Activated CD4-positive, alpha-beta T cell treated with anti-CD3 and anti-CD28 coated beads, Interleukin-2, amount 50 U/mL, for 16 hours (primary cell): Measurements from ENCODE around the gene C6orf15.
A peak's percentile ranks its signal among the peaks of the same experiment; 100 is the strongest.

Experiments used
- DNase-seq: peaks from one replicate; pipeline ENCODE4 v3.0.0-alpha.2; 2020

The C6orf15 gene

GRCh38 chr6:31112478-31112877 is at the start of gene C6orf15:
Gene C6orf15, minus strand, starts transcription at chr6:31112575. Its CDS starts 20 bp downstream, at chr6:31112555.
- DNase-seq = no peak

- DNase-seq = no peak
Measured at GRCh38 chr6:31161216-31162126, 49.1 kb upstream of the C6orf15 start.

DNA sequence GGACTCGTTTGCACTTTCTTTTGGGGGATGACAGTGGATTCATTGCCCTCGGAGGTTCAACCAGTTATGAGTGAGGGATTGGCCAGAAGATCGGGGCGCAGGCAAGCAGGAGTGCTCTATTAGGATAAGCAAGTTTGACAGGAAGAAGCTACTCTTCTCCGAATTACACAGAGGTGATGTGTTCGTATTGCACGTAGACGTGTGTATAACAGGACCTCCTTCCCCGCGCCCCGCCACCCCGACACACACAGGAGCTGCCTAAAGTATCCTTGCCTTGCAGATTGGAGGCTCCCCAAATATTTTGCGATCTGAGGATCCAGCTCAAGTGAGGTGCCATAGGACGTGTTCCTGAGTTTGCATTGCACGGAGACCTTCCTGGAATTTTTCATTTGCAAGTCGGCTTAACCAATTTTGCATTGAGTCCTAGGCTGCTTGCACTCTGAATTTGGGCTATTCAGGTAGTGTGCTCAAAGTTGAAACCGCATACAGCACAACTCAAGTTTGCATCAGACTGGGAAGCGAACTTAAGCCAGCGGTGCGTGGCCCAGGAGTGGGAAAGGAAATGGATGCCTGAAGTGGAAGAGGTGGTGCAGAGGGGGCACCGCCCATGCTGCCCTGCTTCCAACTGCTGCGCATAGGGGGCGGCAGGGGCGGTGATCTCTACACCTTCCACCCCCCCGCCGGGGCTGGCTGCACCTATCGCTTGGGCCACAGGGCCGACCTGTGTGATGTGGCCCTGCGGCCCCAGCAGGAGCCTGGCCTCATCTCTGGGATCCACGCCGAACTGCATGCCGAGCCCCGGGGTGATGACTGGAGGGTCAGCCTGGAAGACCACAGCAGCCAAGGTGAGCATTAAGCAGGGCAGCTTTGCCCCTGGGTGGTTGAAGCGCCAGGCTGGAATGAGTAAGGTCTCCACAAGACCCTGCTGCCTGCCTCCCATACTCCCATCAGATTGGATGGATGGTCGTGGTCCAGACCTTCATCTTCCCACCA is 46.8 kb upstream of the C6orf15 start:
- peak; percentile 41 for DNase-seq

DNA sequence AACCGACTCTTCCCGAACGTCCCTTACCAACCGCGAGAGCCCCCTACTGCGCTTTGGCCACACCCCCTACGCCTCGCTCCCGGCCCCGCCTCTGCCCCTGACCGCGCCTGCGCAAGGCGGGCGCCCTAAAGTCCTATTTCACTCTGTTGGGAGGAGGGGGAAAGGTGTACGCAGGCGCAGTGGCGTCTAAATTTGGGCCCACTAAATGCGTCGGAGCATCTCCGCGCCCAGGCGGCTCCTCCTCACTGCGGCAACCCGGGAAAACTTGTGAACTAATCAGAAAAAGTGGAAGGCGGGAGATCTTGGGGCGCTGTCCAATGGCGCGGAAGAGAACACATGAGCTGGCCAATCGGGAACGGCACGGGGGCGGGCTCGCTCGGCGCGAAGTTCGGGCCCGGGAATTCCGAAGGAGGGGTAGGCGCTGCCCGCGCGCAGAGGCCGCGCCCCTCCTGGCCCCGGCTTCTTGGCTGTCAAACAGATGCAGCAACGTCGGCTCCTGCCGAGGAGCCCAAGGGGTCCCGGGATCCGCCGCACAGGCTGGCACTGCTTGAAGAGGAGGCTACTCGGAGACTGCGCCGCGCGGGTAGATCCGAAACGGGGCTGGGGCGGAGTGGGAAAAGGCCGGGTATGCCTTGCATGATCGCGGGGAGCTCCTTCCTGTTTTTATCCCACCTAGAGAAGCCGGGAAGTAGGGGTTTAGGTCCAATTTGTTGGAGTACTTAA is 45.9 kb upstream of the C6orf15 start, which contains the start of gene TCF19:
TCF19 (plus strand) TSS at position 450 of the 723 bp plus-strand sequence. CDS start 881 bp downstream, outside the sequence.
- DNase-seq = peak; percentile 100

DNA sequence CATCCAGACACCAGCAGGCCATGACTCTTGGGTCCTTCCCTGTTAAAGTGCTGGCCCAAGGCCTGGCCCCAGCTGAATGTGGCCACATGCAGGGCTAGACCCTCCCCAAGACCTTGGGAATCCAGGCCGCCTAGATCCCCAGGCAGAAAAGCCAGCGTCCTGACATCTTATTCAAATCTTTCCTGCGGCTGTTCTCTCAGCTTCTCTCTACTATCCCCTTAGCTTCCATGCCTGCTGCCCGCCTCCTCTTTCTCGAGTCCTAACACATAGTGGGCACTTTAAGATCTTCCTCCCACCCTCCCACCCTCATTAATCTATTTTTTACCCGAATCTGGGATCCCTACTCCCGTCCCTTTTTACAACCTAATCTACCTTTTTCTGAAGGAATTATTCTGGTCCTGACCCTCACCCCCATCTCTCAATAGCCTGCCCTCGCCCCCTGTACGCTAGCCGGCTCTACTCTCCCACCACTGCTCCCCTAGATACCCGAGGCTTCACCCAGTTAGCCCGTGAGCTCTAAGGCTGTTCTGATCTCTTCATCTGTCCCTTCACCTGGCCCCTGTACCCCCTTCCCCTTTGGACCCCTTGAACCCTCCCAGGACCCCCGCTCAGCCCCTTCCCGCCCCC is 45.3 kb upstream of the C6orf15 start, which contains the start of gene CCHCR1:
CCHCR1 (minus strand) TSS at position 290 of the 627 bp plus-strand sequence; CDS start at position 88, 202 bp downstream.
- DNase-seq = no peak

GRCh38 chr6:31156641-31157040 is 44.3 kb upstream of the C6orf15 start:
- DNase-seq = no peak

DNA sequence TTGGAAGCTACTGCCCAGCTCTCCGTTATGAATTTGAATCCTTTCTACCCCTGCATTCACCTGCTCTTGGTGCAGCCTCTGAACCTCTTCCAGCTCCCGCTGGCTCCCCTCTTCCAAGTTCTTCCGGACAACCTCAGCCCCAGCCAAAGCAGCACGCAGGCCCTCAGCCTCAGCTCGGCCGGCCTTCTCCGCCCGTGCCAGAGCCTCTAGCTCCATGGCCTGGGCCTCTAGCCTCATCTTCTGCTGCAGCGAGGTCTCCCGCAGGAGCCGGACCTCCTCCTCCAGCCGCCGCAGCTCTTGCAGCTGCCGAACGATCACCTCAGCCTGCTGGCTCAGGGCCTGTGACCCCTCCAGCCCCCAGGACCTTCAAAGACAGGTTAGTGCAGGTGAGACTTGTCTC is 42.1 kb upstream of the C6orf15 start:
- DNase-seq = no peak

DNA sequence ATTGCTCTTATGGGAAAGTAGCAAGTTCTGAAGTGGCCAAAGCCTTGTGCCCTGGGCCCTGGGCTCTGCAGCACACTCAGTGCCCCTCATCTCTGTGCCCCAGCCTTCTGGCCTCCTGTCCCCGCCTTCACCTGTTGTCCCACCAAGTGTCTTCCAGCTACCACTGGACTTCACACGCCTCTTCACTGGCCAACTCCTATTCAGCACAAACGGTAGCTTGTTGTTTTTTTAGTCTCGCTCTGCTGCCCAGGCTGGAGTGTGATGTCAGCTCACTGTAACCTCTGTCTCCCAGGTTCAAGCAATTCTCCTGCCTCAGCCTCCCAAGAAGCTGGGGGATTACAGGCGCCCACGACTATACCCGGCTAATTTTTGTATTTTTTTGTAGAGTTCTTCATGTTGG is 40.4 kb upstream of the C6orf15 start:
- no peak for DNase-seq

GRCh38 chr6:31149827-31150447 is 37.6 kb upstream of the C6orf15 start:
- DNase-seq = no peak

GRCh38 chr6:31145386-31145785 is 33.0 kb upstream of the C6orf15 start:
- DNase-seq = no peak

DNA sequence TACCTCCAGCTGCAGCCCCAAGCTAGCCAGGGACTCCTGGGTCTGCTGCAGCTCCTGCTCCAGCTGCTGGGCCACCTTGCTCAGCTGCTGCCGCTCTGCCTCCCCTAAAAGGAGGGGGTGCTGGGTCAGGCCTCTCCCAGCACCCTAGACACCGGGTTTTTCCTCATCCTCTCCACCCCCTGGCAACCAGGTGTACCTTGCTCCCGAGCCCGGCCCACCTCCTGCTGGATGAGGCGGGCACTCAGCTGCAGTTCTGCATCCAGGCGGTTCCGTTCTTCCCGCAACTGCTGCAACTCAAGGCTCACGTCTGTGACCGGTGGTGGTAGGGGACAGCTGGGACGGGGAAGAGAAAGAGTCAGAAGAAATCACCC is 32.6 kb upstream of the C6orf15 start:
- no peak for DNase-seq

DNA sequence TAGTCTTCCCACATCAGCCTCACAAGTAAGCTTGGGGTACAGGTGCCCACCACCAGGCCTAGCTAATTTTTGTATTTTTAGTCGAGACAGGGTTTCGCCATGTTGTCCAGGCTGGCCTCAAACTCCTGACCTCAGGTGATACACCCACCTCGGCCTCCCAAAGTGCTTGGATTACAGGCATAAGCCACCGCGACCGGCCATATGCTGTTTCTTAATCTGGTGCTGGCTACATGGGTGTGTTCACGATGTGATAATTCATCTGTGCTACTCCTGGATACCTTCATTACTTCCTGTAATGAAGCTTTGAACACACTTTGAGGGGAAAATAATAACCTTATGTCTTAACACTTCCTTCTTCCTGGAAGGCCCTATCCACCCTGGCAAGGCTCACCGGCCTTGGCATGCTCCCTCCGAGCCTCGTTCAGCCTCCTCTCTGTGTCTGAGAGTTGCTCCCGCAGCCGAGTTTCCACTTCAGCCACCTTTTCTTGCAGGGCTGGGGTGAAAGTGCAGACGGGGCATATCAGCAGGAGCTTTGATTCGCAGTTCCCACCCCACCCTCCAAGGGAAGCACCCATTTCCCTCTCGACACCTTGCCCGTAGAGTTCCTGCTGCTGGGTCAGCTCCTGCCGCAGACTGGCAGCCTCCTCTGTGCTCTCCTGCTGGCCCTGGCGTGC is 32.1 kb upstream of the C6orf15 start:
- no peak for DNase-seq

DNA sequence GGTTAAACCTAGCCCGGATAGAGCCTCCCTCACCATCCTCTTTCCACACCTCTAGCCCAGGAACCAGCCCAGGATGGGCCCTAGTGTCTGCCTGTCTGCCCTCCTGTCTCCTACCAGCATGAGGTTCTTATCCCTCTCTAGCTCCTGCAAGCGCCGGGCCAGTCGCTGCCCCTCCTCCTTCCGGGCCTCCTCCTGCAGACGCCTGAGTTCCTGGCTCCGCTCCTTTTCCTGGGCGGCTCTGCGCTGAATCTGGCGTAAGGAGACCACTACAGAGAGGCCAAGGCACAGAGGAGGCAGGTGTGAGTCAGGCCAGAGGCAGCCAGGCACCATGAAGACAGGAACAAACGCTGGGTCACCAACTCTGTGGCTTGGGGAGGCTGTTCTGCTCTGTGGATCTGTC is 30.8 kb upstream of the C6orf15 start:
- DNase-seq = no peak

DNA sequence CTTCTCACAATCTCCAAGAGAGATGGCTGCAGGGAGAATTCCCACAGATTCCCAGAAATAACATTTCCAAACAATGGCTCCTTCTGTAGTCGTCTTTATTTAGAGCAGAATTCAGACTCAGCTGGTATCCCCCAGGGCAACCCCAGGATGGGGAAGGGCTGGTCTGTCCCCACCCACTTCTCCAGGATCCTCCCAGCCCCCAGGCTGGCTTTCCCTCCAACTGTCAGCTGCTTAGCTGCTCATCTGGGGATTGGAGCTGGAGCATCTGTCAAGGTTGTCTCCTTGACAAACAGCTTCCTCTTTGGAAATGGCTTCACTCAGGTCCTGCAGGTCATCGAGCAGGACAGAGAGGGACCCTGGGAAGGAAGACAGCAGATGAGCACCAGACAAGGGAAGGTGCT is 30.0 kb upstream of the C6orf15 start:
- DNase-seq = no peak

DNA sequence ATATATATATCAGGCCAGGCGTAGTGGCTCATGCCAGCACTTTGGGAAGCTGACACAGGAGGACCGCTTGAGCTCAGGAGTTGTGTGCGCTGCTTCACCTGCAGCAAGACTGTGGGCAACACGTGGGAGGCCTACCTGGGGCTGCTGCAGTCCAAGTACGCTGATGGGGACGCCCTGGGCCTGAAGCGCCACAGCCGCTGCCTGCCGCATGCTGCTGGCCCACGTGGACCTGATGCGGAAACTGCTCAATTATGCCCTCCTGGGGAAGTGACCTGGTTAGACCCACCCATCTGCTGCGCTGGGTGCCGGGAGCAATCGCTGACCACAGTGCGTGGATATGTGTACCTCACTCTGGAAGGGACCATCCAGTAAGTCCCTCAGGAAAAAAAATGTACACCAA is 28.3 kb upstream of the C6orf15 start:
- DNase-seq = no peak

GRCh38 chr6:31139599-31139998 is 27.2 kb upstream of the C6orf15 start:
- DNase-seq = no peak

DNA sequence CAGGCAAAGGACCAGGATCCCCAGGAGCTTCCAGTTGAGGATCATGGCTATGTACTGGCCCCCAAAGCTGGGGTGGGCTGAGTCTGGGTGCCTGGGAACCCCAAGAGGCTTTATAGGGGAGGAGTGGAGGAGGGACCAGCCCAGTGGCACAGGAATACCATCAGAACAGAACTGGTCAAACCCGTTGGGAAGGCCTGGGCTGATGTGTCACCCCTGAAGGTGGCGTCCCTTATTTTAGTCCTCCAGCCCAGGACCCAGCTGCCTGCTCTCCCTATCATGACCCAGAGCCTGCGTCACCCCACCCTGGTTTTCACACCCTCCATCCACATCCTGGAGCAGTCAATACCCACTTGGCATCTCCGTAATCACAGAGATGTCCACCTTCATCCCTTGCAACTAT is 26.6 kb upstream of the C6orf15 start, which contains the start of gene PSORS1C2:
PSORS1C2 (minus strand) TSS at position 85 of the 400 bp plus-strand sequence; CDS start at position 45, 40 bp downstream.
- no peak for DNase-seq

GRCh38 chr6:31135710-31136109 is 23.3 kb upstream of the C6orf15 start:
- DNase-seq = no peak

- DNase-seq = no peak
Measured at GRCh38 chr6:31132806-31133205, 20.4 kb upstream of the C6orf15 start.

- no peak for DNase-seq
Measured at GRCh38 chr6:31131595-31131994, 19.2 kb upstream of the C6orf15 start.

DNA sequence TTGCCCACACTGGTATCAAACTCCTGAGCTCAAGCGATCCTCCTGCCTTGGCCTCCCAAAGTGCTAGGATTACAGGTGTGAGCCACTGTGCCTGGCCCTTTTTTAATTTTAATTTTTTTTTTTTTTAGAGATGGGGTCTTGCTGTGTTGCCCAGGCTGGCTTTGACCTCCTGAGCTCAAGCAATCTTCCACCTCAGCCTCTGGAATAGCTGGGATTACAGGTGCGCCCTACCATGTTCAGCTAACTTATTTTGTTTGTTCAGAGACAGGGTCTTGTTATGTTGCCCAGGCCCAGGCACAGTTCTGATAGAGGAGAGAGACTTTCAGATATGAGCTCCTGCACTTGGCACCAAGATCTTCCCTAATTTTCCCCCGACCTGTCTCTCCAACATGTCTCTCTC is 18.4 kb upstream of the C6orf15 start:
- DNase-seq = no peak
